ENCODE data around the gene MGST3. TPM values are rescaled to one million over a fixed set of nuclear protein-coding genes. Genes with fewer than 3 reads are reported as not detected.

The MGST3 gene
- total RNA-seq, 1 donor from 2014 or later = 128 TPM

- H3K27ac Mint-ChIP-seq = no peak overlapping the region
- H3K27me3 Mint-ChIP-seq = no peaks in the 10 kb centered on the region
- peak; percentile 43 for DNase-seq (ENCODE audit: low spot score, unreplicated experiment)
- H3K9me3 Mint-ChIP-seq (ENCODE audit: low read depth) = no peaks in the 10 kb centered on the region
- TF ChIP-seq CTCF (IDR thresholded peaks at IDR 0.05; ENCODE audit: unreplicated experiment) = no peak
- peaks cover 23% of the 10 kb centered on the region for H3K4me1 Mint-ChIP-seq (ENCODE audit: low read depth)
- no peaks in the 10 kb centered on the region for H3K36me3 Mint-ChIP-seq (ENCODE audit: insufficient read depth)
- H3K4me3 Mint-ChIP-seq (ENCODE audit: low read depth) = no peak overlapping the region
Observed at GRCh38 chr1:165629848-165630628, 996 bp upstream of the MGST3 start.

- Mint-ChIP-seq H3K27ac (no peak overlapping the region), H3K36me3 (ENCODE audit: insufficient read depth) (no peaks in the 10 kb centered on the region), H3K9me3 (ENCODE audit: low read depth) (no peaks in the 10 kb centered on the region), H3K4me1 (ENCODE audit: low read depth) (peaks cover 23% of the 10 kb centered on the region), H3K4me3 (ENCODE audit: low read depth) (no peak overlapping the region), H3K27me3 (no peaks in the 10 kb centered on the region)
- TF ChIP-seq CTCF (IDR thresholded peaks at IDR 0.05; ENCODE audit: unreplicated experiment) = no peak
- peak; percentile 13 for DNase-seq (ENCODE audit: low spot score, unreplicated experiment)
Observed at GRCh38 chr1:165631342-165632151, 513 bp downstream of the MGST3 start.

- DNase-seq (ENCODE audit: low spot score, unreplicated experiment) = no peak
- no peak for TF ChIP-seq CTCF (IDR thresholded peaks at IDR 0.05; ENCODE audit: unreplicated experiment)
- H3K4me3 Mint-ChIP-seq (ENCODE audit: low read depth) = no peak overlapping the region
- H3K27ac Mint-ChIP-seq = no peak overlapping the region
- peaks cover 28% of the 10 kb centered on the region for H3K4me1 Mint-ChIP-seq (ENCODE audit: low read depth)
- H3K9me3 Mint-ChIP-seq (ENCODE audit: low read depth) = no peaks in the 10 kb centered on the region
- H3K36me3 Mint-ChIP-seq (ENCODE audit: insufficient read depth) = peaks cover 2% of the 10 kb centered on the region
- no peaks in the 10 kb centered on the region for H3K27me3 Mint-ChIP-seq
Observed at GRCh38 chr1:165632152-165632469, 1.1 kb downstream of the MGST3 start.

- H3K27me3 Mint-ChIP-seq = no peaks in the 10 kb centered on the region
- no peaks in the 10 kb centered on the region for H3K9me3 Mint-ChIP-seq (ENCODE audit: low read depth)
- peaks cover 32% of the 10 kb centered on the region for H3K4me1 Mint-ChIP-seq (ENCODE audit: low read depth)
- no peak for DNase-seq (ENCODE audit: low spot score, unreplicated experiment)
- no peak overlapping the region for H3K27ac Mint-ChIP-seq
- no peak overlapping the region for H3K4me3 Mint-ChIP-seq (ENCODE audit: low read depth)
- no peak for TF ChIP-seq CTCF (IDR thresholded peaks at IDR 0.05; ENCODE audit: unreplicated experiment)
- peaks cover 2% of the 10 kb centered on the region for H3K36me3 Mint-ChIP-seq (ENCODE audit: insufficient read depth)
Observed at GRCh38 chr1:165632491-165632890, 1.5 kb downstream of the MGST3 start.

GRCh38 chr1:165633614-165634013 lies 2.6 kb downstream of the MGST3 start:
- no peak overlapping the region for H3K4me3 Mint-ChIP-seq (ENCODE audit: low read depth)
- DNase-seq (ENCODE audit: low spot score, unreplicated experiment) = no peak
- H3K9me3 Mint-ChIP-seq (ENCODE audit: low read depth) = no peaks in the 10 kb centered on the region
- no peak for TF ChIP-seq CTCF (IDR thresholded peaks at IDR 0.05; ENCODE audit: unreplicated experiment)
- no peak overlapping the region for H3K27ac Mint-ChIP-seq
- H3K27me3 Mint-ChIP-seq = no peaks in the 10 kb centered on the region
- H3K36me3 Mint-ChIP-seq (ENCODE audit: insufficient read depth) = peaks cover 2% of the 10 kb centered on the region
- H3K4me1 Mint-ChIP-seq (ENCODE audit: low read depth) = peaks cover 28% of the 10 kb centered on the region

Data from progenitor cell of endocrine pancreas (in vitro differentiated cells).